Keratinocyte (primary cell): ENCODE data around the gene LEUTX. TPM values are rescaled to one million over a fixed set of nuclear protein-coding genes. Genes with fewer than 3 reads are reported as not detected.

Experiments used
- DNase-seq: peaks from one replicate; pipeline ENCODE4 v3.0.0-alpha.2; 2011; ENCODE audit warnings: low read depth, missing footprints, low spot score
- FAIRE-seq: peaks from 2 replicates; lab custom pipeline; 2011; peaks lifted over from hg19 to GRCh38; lab: Jason Lieb, UNC
- H2AFZ ChIP-seq: 2 replicates; pipeline ENCODE4 v1.6.0; 2012; ENCODE audit warnings: low read length, control low read depth, inconsistent platforms; ENCODE audit not compliant: control insufficient read depth
- H3K27ac ChIP-seq: 2 replicates; pipeline ENCODE4 v1.5.1; 2011; ENCODE audit warnings: low read length; ENCODE audit not compliant: control insufficient read depth, insufficient read depth
- H3K27me3 ChIP-seq: 3 replicates; pipeline ENCODE4 v1.6.0; 2011; ENCODE audit warnings: low read length; ENCODE audit not compliant: control insufficient read depth, insufficient read depth; ENCODE audit errors: extremely low read depth
- H3K36me3 ChIP-seq, 2 experiments: 2 replicates in 1 of 2; 3 replicates in 1 of 2; pipeline ENCODE4 v1.5.1; 2011; ENCODE audit warnings: low read length in 2 of 2, mild to moderate bottlenecking in 1 of 2; ENCODE audit not compliant: control insufficient read depth in 2 of 2, insufficient read depth in 2 of 2; ENCODE audit errors: extremely low read depth in 1 of 2
- H3K4me1 ChIP-seq: 3 replicates; pipeline ENCODE4 v1.5.1; 2011; ENCODE audit warnings: low read length; ENCODE audit not compliant: control insufficient read depth, insufficient read depth; ENCODE audit errors: extremely low read depth
- H3K4me2 ChIP-seq: 3 replicates; pipeline ENCODE4 v1.6.0; 2011; ENCODE audit warnings: low read depth, low read length; ENCODE audit not compliant: control insufficient read depth, insufficient read depth; ENCODE audit errors: extremely low read depth
- H3K4me3 ChIP-seq, 3 experiments: fragments of 200-600 bp in 1 of 3; sonication (generic) in 1 of 3; 2 replicates in 2 of 3; 3 replicates in 1 of 3; pipeline ENCODE4 v1.5.1; 2011 to 2016; ENCODE audit warnings: low read length in 3 of 3, mild to moderate bottlenecking in 3 of 3, control low read depth in 2 of 3, inconsistent platforms in 1 of 3, low read depth in 1 of 3, mixed read lengths in 1 of 3, mixed run types in 1 of 3, moderate library complexity in 1 of 3; ENCODE audit not compliant: control insufficient read depth in 2 of 3, insufficient read depth in 2 of 3; ENCODE audit errors: extremely low read depth in 1 of 3
- H3K79me2 ChIP-seq: 2 replicates; pipeline ENCODE4 v1.6.0; 2012; ENCODE audit warnings: low read length; ENCODE audit not compliant: control insufficient read depth, insufficient read depth
- H3K9ac ChIP-seq: 3 replicates; pipeline ENCODE4 v1.6.0; 2011; ENCODE audit warnings: low read length; ENCODE audit not compliant: control insufficient read depth, insufficient read depth; ENCODE audit errors: extremely low read depth
- H3K9me1 ChIP-seq: 3 replicates; pipeline ENCODE4 v1.6.0; 2011; ENCODE audit warnings: low read length; ENCODE audit not compliant: control insufficient read depth, insufficient read depth; ENCODE audit errors: extremely low read depth
- H3K9me3 ChIP-seq: 2 replicates; pipeline ENCODE4 v1.5.1; 2012; ENCODE audit warnings: low read depth, low read length; ENCODE audit not compliant: control insufficient read depth
- H4K20me1 ChIP-seq: 3 replicates; pipeline ENCODE4 v1.6.0; 2011; ENCODE audit warnings: low read length; ENCODE audit not compliant: control insufficient read depth, insufficient read depth; ENCODE audit errors: extremely low read depth
- CTCF ChIP-seq, 3 experiments: IDR thresholded peaks in 1 of 3; conservative IDR thresholded peaks in 1 of 3; optimal IDR thresholded peaks in 1 of 3; 2 replicates in 2 of 3; 3 replicates in 1 of 3; pipeline versions ENCODE3 to v1.5.1; 2011; ENCODE audit warnings: low read length in 3 of 3, mild to moderate bottlenecking in 3 of 3, moderate library complexity in 2 of 3, control low read depth in 1 of 3, inconsistent platforms in 1 of 3; ENCODE audit not compliant: insufficient read depth in 2 of 3; ENCODE audit errors: extremely low read depth in 1 of 3
- EZH2 ChIP-seq: IDR thresholded peaks from one replicate; pipeline ENCODE4 v1.6.1; 2012; ENCODE audit warnings: inconsistent platforms, mild to moderate bottlenecking, low read length, moderate library complexity
- dilution Hi-C: fragments of 300-500 bp; cut with MboI; formaldehyde crosslinking; loops from one replicate; pipeline ENCODE4 v1.7.0; 2020; ENCODE audit warnings: low sequenced_read_pairs; ENCODE audit not compliant: extremely low pct_ligation_motif_present
- polyA minus RNA-seq, 3 experiments: library from RNA; depleted of rRNA, polyadenylated mRNA; stranded (reverse); fragments of >200 nt; gene quantifications; 1 replicate in 1 of 3; 2 replicates in 1 of 3; 3 replicates in 1 of 3; pipeline ENCODE4 v1.2.3, GENCODE V29; 2011
- polyA plus RNA-seq, 5 experiments: library from polyadenylated mRNA; depleted of rRNA in 3 of 5; stranded (reverse) in 3 of 5; stranded (forward) in 1 of 5; unstranded in 1 of 5; fragments of >200 nt; gene quantifications; 1 replicate in 1 of 5; 2 replicates in 3 of 5; 3 replicates in 1 of 5; pipeline versions ENCODE4 v1.2.1 to v1.2.3, GENCODE V29; 2011 to 2012; ENCODE audit warnings: missing spikeins in 2 of 5, low read depth in 1 of 5, low replicate concordance in 1 of 5

The LEUTX gene
- polyA plus RNA-seq: not detected in 3 replicates
- polyA plus RNA-seq (2011; ENCODE audit: low read depth): not detected
- polyA plus RNA-seq (2011; cell fraction: cytosol; rRNA removed): not detected in 2 replicates
- polyA plus RNA-seq (2011; cell fraction: nucleus; rRNA removed): not detected in 2 replicates
- not detected in 2 replicates for polyA plus RNA-seq (2012; ENCODE audit: low replicate concordance)
- not detected in 3 replicates for polyA minus RNA-seq
- polyA minus RNA-seq (2011; cell fraction: cytosol; rRNA and poly(A)+ RNA removed): not detected
- polyA minus RNA-seq (2011; cell fraction: nucleus; rRNA and poly(A)+ RNA removed): not detected in 2 replicates

GRCh38 chr19:39778763-39779162 lies at the start of gene LEUTX:
TSS of gene LEUTX (plus strand) at chr19:39778854. CDS start at chr19:39778921, 67 bp downstream.
- H3K9me3 ChIP-seq: no peaks in the 10 kb centered on the region
- no peak within 1 kb of the TSS for H3K27ac ChIP-seq
- no peaks in the 10 kb centered on the region for H3K4me1 ChIP-seq
- no peaks in the 10 kb centered on the region for H3K9me1 ChIP-seq
- dilution Hi-C loops: no loop called here
- H3K4me2 ChIP-seq: no peak within 1 kb of the TSS
- no peak within 1 kb of the TSS for H3K4me3 ChIP-seq
- no peaks in the 10 kb centered on the region for H4K20me1 ChIP-seq
- no peaks in the 10 kb centered on the region for H3K36me3 ChIP-seq
- H2AFZ ChIP-seq: no peak within 1 kb of the TSS
- H3K9ac ChIP-seq: no peak within 1 kb of the TSS
- TF ChIP-seq EZH2 (no peak), CTCF (optimal IDR thresholded peaks at IDR 0.05 in 1 of 3, IDR thresholded peaks at IDR 0.05 in 1 of 3, conservative IDR thresholded peaks at IDR 0.05 in 1 of 3; ENCODE audit: extremely low read depth in 1 of 3, insufficient read depth in 2 of 3, low read length in 3 of 3) (no peak)
- DNase-seq: no peak
- no peaks in the 10 kb centered on the region for H3K27me3 ChIP-seq
- H3K79me2 ChIP-seq: no peaks in the 10 kb centered on the region
- FAIRE-seq: no peak

GRCh38 chr19:39729594-39729993 lies 49.1 kb upstream of the LEUTX start:
- Histone ChIP-seq H3K27me3 (no peaks in the 10 kb centered on the region), H3K4me1 (no peaks in the 10 kb centered on the region), H3K9me1 (no peaks in the 10 kb centered on the region), H3K27ac (no peak overlapping the region), H3K4me3 (no peak overlapping the region), H3K9me3 (no peaks in the 10 kb centered on the region), H4K20me1 (no peaks in the 10 kb centered on the region), H2AFZ (no peak overlapping the region), H3K4me2 (no peak overlapping the region), H3K36me3 (no peaks in the 10 kb centered on the region), H3K79me2 (no peaks in the 10 kb centered on the region), H3K9ac (no peak overlapping the region)
- FAIRE-seq: no peak
- TF ChIP-seq EZH2 (no peak), CTCF (optimal IDR thresholded peaks at IDR 0.05 in 1 of 3, IDR thresholded peaks at IDR 0.05 in 1 of 3, conservative IDR thresholded peaks at IDR 0.05 in 1 of 3; ENCODE audit: extremely low read depth in 1 of 3, insufficient read depth in 2 of 3, low read length in 3 of 3) (no peak)
- dilution Hi-C loops: no loop called here
- no peak for DNase-seq
